GM21723 (cell line): ENCODE data around the gene MYOG.

Source experiments
- ATAC-seq: cut with Tn5 transposase; IDR thresholded peaks from one replicate; pipeline ENCODE4 v1.9.1; 2021; ENCODE audit warnings: mild to moderate bottlenecking, moderate library complexity; ENCODE audit not compliant: unreplicated experiment

Gene MYOG

GRCh38 chr1:203117611-203118575 lies 32.1 kb upstream of the MYOG start:
- ATAC-seq, result no peak

- no peak for ATAC-seq
Observed at GRCh38 chr1:203116091-203116820, 30.4 kb upstream of the MYOG start.

GRCh38 chr1:203114202-203114601 lies 28.4 kb upstream of the MYOG start:
- no peak for ATAC-seq

- ATAC-seq, result no peak
Observed at GRCh38 chr1:203113308-203113707, 27.5 kb upstream of the MYOG start.

- no peak for ATAC-seq
Observed at GRCh38 chr1:203112475-203112874, 26.7 kb upstream of the MYOG start.

GRCh38 chr1:203104789-203105390 lies 19.1 kb upstream of the MYOG start:
- no peak for ATAC-seq

- no peak for ATAC-seq
Observed at GRCh38 chr1:203103829-203104495, 18.1 kb upstream of the MYOG start.

- no peak for ATAC-seq
Observed at GRCh38 chr1:203103216-203103615, 17.4 kb upstream of the MYOG start.

- no peak for ATAC-seq
Observed at GRCh38 chr1:203101813-203102634, 16.2 kb upstream of the MYOG start.

GRCh38 chr1:203100516-203100869 lies 14.7 kb upstream of the MYOG start:
- ATAC-seq, result no peak

- no peak for ATAC-seq
Observed at GRCh38 chr1:203099805-203100515, 14.1 kb upstream of the MYOG start.

- ATAC-seq, result no peak
Observed at GRCh38 chr1:203098914-203099520, 13.2 kb upstream of the MYOG start.

GRCh38 chr1:203098445-203098844 lies 12.6 kb upstream of the MYOG start:
- ATAC-seq, result no peak

- no peak for ATAC-seq
Observed at GRCh38 chr1:203097001-203097400, 11.2 kb upstream of the MYOG start.

- ATAC-seq, result no peak
Observed at GRCh38 chr1:203096566-203096965, 10.8 kb upstream of the MYOG start.

GRCh38 chr1:203095061-203095690 lies 9.4 kb upstream of the MYOG start:
- no peak for ATAC-seq

- ATAC-seq, result no peak
Observed at GRCh38 chr1:203093754-203094410, 8.1 kb upstream of the MYOG start.

- ATAC-seq, result no peak
Observed at GRCh38 chr1:203091761-203092330, 6.0 kb upstream of the MYOG start.
